ENCODE data around the gene SNCA.

Gene SNCA

GRCh38 chr4:89703829-89704590 lies 133.0 kb downstream of the SNCA start:
- DNase-seq: no peak

GRCh38 chr4:89700766-89701423 lies 136.1 kb downstream of the SNCA start:
- no peak for DNase-seq

- DNase-seq: no peak
Measured at GRCh38 chr4:89685690-89686089, 151.3 kb downstream of the SNCA start.

- DNase-seq: no peak
Measured at GRCh38 chr4:89685277-89685676, 151.7 kb downstream of the SNCA start.

- no peak for DNase-seq
Measured at GRCh38 chr4:89684536-89684935, 152.4 kb downstream of the SNCA start.

- DNase-seq: peak; percentile 33
Measured at GRCh38 chr4:89682808-89683207, 154.2 kb downstream of the SNCA start.

GRCh38 chr4:89681671-89682070 lies 155.3 kb downstream of the SNCA start:
- DNase-seq: no peak

GRCh38 chr4:89681219-89681618 lies 155.7 kb downstream of the SNCA start:
- DNase-seq: no peak

- no peak for DNase-seq
Measured at GRCh38 chr4:89674876-89675459, 162.0 kb downstream of the SNCA start.

Data from hematopoietic multipotent progenitor cell treated with erythropoietin and hydrocortisone succinate and interleukin-3 and kit ligand, for 6 days (in vitro differentiated cells).